HepG2 (cell line): Measurements from ENCODE around the gene KLF16.
"Not testable (repeated sequence)": the region's sequence is repeated elsewhere in the genome, so short reads cannot be mapped to it uniquely, and the experiment has no call there.

Source experiments
- FOXO1 ChIP-seq: sonication (generic); formaldehyde crosslinking; IDR thresholded peaks from 2 replicates; pipeline ENCODE4 v1.4.0; 2020; ENCODE audit warnings: missing genetic modification reagents
- MAZ ChIP-seq, 2 experiments: sonication (generic) in 1 of 2; formaldehyde crosslinking in 1 of 2; IDR thresholded peaks; 2 replicates each; pipeline versions ENCODE4 v1.5.0 to v1.6.1; 2012 to 2020; ENCODE audit warnings: low read depth in 2 of 2, mild to moderate bottlenecking in 2 of 2, borderline replicate concordance in 1 of 2, improper control_type of control experiment in 1 of 2, low read length in 1 of 2, missing genetic modification reagents in 1 of 2, moderate library complexity in 1 of 2
- NKX3-1 ChIP-seq: sonication (generic); formaldehyde crosslinking; IDR thresholded peaks from 2 replicates; pipeline ENCODE4 v1.5.0; 2020; ENCODE audit warnings: missing genetic modification reagents
- ZNF331 ChIP-seq: sonication (generic); formaldehyde crosslinking; IDR thresholded peaks from 2 replicates; pipeline ENCODE4 v1.4.0; 2020; ENCODE audit warnings: missing genetic modification reagents
- TF ChIP-seq, protein P1 (sequence below): IDR thresholded peaks from 2 replicates; pipeline ENCODE4 v1.6.1; 2012; ENCODE audit warnings: inconsistent platforms
- TF ChIP-seq, protein P2 (sequence below): sonication (generic); formaldehyde crosslinking; IDR thresholded peaks from 2 replicates; pipeline ENCODE4 v1.4.0; 2020; ENCODE audit warnings: missing genetic modification reagents
- TF ChIP-seq, protein P3 (sequence below): sonication (generic); formaldehyde crosslinking; IDR thresholded peaks from 2 replicates; pipeline ENCODE4 v1.5.0; 2020; ENCODE audit warnings: mild to moderate bottlenecking, missing genetic modification reagents, moderate library complexity
- TF ChIP-seq, protein P4 (sequence below): sonication (generic); formaldehyde crosslinking; conservative IDR thresholded peaks from 2 replicates; pipeline ENCODE4 v1.4.0; 2020; ENCODE audit warnings: missing genetic modification reagents
- TF ChIP-seq, protein P5 (sequence below), 2 experiments: sonication (generic) in 1 of 2; formaldehyde crosslinking in 1 of 2; IDR thresholded peaks; 2 replicates each; pipeline versions ENCODE4 v1.4.0 to v1.6.1; 2018 to 2020; ENCODE audit warnings: missing genetic modification reagents in 2 of 2, borderline replicate concordance in 1 of 2, low read depth in 1 of 2, mild to moderate bottlenecking in 1 of 2, missing biosample characterization in 1 of 2

- not testable (repeated sequence) for TF ChIP-seq ZNF331; NKX3-1 (CRISPR knock-in tag); FOXO1 (CRISPR knock-in tag); MAZ (IDR thresholded peaks at IDR 0.05; ENCODE audit: borderline replicate concordance, low read depth, low read length); MAZ (CRISPR knock-in tag; IDR thresholded peaks at IDR 0.05; ENCODE audit: low read depth)
- TF ChIP-seq, protein P1, sequence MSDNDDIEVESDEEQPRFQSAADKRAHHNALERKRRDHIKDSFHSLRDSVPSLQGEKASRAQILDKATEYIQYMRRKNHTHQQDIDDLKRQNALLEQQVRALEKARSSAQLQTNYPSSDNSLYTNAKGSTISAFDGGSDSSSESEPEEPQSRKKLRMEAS, result not testable (repeated sequence)
- TF ChIP-seq, protein P2, sequence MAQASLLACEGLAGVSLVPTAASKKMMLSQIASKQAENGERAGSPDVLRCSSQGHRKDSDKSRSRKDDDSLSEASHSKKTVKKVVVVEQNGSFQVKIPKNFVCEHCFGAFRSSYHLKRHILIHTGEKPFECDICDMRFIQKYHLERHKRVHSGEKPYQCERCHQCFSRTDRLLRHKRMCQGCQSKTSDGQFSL (CRISPR knock-in tag), result not testable (repeated sequence)
- TF ChIP-seq, protein P3, sequence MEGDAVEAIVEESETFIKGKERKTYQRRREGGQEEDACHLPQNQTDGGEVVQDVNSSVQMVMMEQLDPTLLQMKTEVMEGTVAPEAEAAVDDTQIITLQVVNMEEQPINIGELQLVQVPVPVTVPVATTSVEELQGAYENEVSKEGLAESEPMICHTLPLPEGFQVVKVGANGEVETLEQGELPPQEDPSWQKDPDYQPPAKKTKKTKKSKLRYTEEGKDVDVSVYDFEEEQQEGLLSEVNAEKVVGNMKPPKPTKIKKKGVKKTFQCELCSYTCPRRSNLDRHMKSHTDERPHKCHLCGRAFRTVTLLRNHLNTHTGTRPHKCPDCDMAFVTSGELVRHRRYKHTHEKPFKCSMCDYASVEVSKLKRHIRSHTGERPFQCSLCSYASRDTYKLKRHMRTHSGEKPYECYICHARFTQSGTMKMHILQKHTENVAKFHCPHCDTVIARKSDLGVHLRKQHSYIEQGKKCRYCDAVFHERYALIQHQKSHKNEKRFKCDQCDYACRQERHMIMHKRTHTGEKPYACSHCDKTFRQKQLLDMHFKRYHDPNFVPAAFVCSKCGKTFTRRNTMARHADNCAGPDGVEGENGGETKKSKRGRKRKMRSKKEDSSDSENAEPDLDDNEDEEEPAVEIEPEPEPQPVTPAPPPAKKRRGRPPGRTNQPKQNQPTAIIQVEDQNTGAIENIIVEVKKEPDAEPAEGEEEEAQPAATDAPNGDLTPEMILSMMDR (CRISPR knock-in tag), result not testable (repeated sequence)
- TF ChIP-seq, protein P4, sequence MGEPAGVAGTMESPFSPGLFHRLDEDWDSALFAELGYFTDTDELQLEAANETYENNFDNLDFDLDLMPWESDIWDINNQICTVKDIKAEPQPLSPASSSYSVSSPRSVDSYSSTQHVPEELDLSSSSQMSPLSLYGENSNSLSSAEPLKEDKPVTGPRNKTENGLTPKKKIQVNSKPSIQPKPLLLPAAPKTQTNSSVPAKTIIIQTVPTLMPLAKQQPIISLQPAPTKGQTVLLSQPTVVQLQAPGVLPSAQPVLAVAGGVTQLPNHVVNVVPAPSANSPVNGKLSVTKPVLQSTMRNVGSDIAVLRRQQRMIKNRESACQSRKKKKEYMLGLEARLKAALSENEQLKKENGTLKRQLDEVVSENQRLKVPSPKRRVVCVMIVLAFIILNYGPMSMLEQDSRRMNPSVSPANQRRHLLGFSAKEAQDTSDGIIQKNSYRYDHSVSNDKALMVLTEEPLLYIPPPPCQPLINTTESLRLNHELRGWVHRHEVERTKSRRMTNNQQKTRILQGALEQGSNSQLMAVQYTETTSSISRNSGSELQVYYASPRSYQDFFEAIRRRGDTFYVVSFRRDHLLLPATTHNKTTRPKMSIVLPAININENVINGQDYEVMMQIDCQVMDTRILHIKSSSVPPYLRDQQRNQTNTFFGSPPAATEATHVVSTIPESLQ (CRISPR knock-in tag), result not testable (repeated sequence)
- TF ChIP-seq, protein P5, sequence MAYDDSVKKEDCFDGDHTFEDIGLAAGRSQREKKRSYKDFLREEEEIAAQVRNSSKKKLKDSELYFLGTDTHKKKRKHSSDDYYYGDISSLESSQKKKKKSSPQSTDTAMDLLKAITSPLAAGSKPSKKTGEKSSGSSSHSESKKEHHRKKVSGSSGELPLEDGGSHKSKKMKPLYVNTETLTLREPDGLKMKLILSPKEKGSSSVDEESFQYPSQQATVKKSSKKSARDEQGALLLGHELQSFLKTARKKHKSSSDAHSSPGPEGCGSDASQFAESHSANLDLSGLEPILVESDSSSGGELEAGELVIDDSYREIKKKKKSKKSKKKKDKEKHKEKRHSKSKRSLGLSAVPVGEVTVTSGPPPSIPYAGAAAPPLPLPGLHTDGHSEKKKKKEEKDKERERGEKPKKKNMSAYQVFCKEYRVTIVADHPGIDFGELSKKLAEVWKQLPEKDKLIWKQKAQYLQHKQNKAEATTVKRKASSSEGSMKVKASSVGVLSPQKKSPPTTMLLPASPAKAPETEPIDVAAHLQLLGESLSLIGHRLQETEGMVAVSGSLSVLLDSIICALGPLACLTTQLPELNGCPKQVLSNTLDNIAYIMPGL (CRISPR knock-in tag; IDR thresholded peaks at IDR 0.05; ENCODE audit: borderline replicate concordance in 1 of 2, low read depth in 1 of 2), result not testable (repeated sequence)
Measured at GRCh38 chr19:1877280-1877660, 13.9 kb upstream of the KLF16 start.
